GM18951 (cell line): ENCODE data around the gene SLCO2B1.

Source experiments
- POLR2A ChIP-seq: IDR thresholded peaks from 4 replicates; pipeline ENCODE4 v1.6.1; 2011; ENCODE audit warnings: mild to moderate bottlenecking; ENCODE audit not compliant: insufficient read length, insufficient read depth; ENCODE audit errors: extremely low read depth
- in situ Hi-C: fragments of 300-500 bp; cut with MboI; formaldehyde crosslinking; loops from one replicate; pipeline ENCODE4 v1.12.0; 2022; ENCODE audit warnings: low sequenced_read_pairs, mixed read lengths, inconsistent platforms; ENCODE audit not compliant: unreplicated experiment

The SLCO2B1 gene

DNA sequence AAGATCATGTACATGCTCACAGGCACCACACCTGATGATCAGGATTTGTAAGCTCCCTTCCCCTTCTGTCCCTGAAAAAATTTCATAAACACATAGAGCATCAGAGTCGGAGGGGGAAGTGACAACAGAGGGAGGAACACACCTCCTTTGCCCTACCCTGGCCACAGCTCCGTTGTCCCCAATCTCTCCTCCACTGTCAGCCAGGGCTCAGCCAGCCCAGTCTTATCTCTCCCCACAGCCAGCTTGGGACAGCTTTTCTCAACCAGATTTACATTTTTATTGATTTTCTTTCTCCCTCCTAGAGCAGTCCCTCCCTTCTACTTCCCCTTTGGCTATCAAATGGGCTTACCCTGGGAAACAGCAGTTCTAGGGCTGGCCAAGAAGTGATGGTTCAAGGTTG, 57.5 kb downstream of the SLCO2B1 start:
- in situ Hi-C loops: loop anchor here (10.0 kb wide), 2 partner anchors 184 to 284 kb away; no protein-coding TSS in a partner anchor
- TF ChIP-seq POLR2A: no peak

DNA sequence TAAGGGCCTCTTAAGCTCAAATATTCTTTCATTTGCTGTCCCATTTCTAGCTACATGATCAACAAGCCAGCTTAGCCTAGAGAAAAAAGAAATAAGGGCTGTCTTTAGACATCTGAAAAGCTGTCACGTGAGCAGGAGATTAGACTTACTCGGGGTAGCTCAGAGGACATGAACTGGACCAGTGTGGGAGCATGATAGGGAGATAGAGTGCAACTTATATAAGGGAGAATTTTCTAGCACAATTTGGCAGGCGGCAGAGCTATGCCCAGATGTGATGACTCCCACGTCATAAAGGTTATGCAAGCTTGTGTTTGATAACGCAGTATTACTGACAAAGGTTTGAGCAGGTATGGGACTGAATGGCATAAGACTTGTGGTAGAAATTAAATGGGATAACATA, 61.5 kb downstream of the SLCO2B1 start:
- in situ Hi-C loops: no loop called here
- no peak for TF ChIP-seq POLR2A

DNA sequence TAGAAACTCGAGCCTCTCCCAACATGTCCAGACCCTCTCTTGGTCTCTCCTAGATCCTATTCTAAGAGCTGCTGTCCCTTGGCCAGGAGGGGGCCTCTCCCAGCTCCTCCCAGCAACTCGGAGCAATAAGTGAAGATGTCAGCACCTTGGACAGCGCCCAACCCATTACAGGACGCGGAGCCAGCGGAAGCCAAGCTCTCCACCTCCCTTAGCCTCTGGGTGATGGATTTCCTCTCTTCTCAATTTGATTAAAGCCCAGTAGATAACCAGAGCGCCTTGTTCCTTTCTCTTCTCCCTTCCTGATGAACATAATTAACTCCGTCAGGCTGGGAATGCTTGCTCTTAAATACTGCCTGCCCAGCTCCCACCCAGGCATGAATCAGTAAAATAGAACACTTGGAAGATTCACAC, 63.5 kb downstream of the SLCO2B1 start:
- in situ Hi-C loops: no loop called here
- no peak for TF ChIP-seq POLR2A

DNA sequence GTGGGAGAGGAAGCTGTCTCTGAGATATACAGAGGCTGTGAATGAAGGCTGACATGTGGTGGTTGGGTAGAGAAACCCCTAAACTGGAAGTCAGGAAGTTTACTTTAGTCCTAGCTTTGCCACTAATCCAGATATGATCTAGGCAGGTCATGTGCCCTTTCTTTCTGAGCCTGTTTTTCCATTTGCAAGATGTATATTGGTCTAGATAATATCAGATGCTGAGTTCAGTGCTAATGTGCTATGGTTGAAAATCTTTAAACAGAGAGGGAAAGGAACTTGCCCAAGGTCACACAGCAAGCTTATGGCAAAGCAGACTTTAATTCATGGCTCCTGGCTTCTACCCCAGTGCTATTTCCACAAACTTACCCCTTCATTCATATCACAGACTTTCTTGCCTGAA, 63.9 kb downstream of the SLCO2B1 start:
- no peak for TF ChIP-seq POLR2A
- in situ Hi-C loops: no loop called here

- no peak for TF ChIP-seq POLR2A
- in situ Hi-C loops: no loop called here
Measured at GRCh38 chr11:75219869-75220268, 69.0 kb downstream of the SLCO2B1 start.

DNA sequence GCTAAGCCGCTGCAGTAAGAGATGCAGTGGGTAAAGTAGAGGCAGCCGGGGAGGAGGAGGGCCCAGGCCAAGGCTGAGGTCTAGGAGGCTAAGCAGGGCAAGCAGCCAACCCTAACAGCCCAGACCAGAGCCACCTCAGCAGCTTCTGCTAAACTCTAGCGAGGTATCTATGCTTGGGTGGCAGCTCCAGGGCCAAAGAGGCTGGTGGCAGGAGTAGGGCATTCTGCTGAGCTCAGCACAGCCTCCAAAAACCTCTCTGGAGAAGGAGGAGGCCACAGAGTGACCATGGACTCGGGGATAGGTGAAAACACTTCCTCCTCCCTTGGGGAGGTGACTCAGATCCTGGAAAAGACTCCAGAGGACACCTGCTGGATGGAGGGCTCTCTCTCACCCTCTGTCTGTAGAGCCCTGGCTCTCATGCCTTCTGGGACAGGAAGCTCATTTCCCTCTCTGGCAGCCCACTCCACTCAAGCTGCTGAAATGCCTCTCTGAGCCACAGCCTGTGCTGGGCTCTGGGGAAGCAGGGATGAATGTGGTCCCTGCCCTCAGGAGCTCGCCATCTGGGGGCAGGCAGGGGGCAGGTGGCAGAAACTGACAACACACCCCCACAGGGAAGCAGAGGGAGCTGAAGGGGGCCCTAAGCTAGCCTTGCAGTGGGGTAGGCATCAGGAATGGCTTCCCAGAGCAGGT, 73.2 kb downstream of the SLCO2B1 start:
- no peak for TF ChIP-seq POLR2A
- in situ Hi-C loops: no loop called here

GRCh38 chr11:75225794-75226193, 74.9 kb downstream of the SLCO2B1 start:
- in situ Hi-C loops: no loop called here
- no peak for TF ChIP-seq POLR2A

DNA sequence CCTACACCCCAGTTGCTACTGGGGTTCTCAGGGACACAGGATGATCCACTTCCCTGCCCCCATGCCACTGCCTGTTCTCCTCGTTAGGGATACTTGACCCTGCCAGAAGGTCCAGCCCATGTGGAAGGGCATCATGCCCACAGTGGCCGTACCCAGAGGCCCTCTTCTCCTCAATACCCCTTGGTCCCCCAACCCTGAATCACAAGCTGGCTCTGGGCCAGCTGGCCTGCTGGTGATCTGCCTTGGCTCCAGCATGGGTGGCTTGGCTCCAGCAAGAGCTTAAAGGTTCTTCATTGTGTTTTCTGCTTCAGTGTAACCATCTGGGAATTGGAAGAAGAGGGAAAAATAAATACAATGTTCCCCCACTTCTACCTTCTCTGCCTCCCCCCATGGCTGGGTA, 78.6 kb downstream of the SLCO2B1 start:
- in situ Hi-C loops: no loop called here
- TF ChIP-seq POLR2A: no peak

GRCh38 chr11:75230621-75231020, 79.7 kb downstream of the SLCO2B1 start:
- in situ Hi-C loops: loop anchor here (10.0 kb wide), 1 partner anchor 86 kb away; no protein-coding TSS in a partner anchor

DNA sequence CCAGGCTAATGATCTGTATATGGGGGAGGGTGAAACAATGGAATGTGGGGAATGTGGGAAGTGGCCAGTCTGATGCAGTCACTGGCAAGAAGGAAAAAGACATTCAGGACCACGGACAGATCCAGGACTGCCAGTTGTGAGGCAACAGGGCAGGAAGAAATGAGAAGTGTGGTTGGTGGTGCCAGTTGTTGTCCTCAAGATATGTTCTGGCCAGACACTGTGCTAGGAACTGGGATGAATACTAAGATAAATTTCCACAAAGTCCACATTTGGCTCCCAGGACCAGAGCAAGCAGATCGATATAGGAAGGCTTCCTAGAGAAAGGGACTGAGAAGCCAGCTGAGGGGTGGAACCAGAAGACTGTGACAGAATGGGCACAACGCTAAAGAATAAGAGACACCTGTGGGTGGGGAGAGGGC, 82.9 kb downstream of the SLCO2B1 start:
- TF ChIP-seq POLR2A: no peak
- in situ Hi-C loops: loop anchor here (10.0 kb wide), 1 partner anchor 89 kb away; no protein-coding TSS in a partner anchor

More at GRCh38 chr11:75230621-75231020, 79.7 kb downstream of the SLCO2B1 start:
- no peak for TF ChIP-seq POLR2A

- no peak for TF ChIP-seq POLR2A
- in situ Hi-C loops: loop anchor here (10.0 kb wide), 1 partner anchor 91 kb away; no protein-coding TSS in a partner anchor
Measured at GRCh38 chr11:75236062-75236461, 85.2 kb downstream of the SLCO2B1 start.

- no peak for TF ChIP-seq POLR2A
- in situ Hi-C loops: loop anchor here (10.0 kb wide), 1 partner anchor 92 kb away; no protein-coding TSS in a partner anchor
Measured at GRCh38 chr11:75237050-75237449, 86.1 kb downstream of the SLCO2B1 start.

DNA sequence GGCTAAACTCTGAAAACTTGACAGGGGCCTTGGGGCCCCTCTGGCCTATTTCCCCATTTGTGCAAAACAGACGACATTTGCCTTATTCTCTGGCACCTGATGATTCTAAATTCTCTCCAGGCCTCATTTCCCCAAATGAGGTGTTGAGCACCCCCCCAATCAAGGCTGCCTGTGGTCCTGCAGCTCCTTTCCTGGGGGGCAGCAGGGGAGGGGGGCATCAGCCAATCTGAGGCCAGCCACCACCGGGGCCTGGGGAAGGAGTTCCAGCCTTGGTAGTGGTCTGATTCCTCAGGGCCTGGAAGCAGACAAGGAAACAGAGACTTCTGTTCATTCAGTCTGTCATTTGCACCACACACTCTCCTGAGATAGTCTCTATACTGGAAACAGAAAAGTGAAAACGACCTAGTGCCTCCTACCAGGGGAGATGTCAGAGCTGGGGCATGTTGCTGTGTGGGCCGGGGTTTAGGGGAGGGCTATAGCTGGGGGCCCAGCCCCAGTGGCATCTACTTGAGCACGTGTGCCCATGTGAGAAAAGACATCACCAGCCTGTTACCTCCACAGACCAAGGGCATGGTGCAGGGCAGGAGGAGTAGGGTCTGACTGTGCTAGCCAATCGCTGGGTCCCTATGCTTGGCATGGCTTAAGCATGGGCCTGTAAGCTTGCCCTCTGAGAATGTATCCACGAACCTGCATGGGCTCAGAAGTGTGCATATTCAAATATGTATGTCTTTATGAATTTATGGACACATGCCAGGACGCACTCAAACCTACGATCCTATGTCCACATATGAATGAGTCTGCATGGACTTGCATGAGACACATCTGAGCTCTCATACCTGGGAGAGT, 87.9 kb downstream of the SLCO2B1 start:
- no peak for TF ChIP-seq POLR2A
- in situ Hi-C loops: loop anchor here (10.0 kb wide), 1 partner anchor 94 kb away; no protein-coding TSS in a partner anchor
